K562 (cell line): ENCODE measurements around the gene GFOD1. TPM values are rescaled to one million over a fixed set of nuclear protein-coding genes. Genes with fewer than 3 reads are reported as not detected.
A peak's percentile ranks its signal among the peaks of the same experiment; 100 is the strongest.

Source experiments
- CTCF ChIP-seq, 3 experiments: IDR thresholded peaks in 2 of 3; conservative IDR thresholded peaks in 1 of 3; 2 replicates each; pipeline ENCODE4 v1.5.1; 2011 to 2012; ENCODE audit warnings: low read length in 3 of 3, mild to moderate bottlenecking in 3 of 3, control low read depth in 2 of 3, improper control_type of control experiment in 1 of 3, inconsistent platforms in 1 of 3, low read depth in 1 of 3, mixed read lengths in 1 of 3, moderate library complexity in 1 of 3; ENCODE audit not compliant: insufficient read depth in 2 of 3
- NR2C2 ChIP-seq, 2 experiments: fragments of 200-800 bp in 1 of 2; sonication (Bioruptor generic) in 1 of 2; sonication (generic) in 1 of 2; formaldehyde crosslinking in 1 of 2; IDR thresholded peaks; 2 replicates each; pipeline versions ENCODE4 v1.6.1 to v1.8.0; 2016 to 2022; ENCODE audit warnings: mild to moderate bottlenecking in 1 of 2, missing compliant biosample characterization in 1 of 2, missing genetic modification characterization in 1 of 2, missing genetic modification reagents in 1 of 2
- TGIF2 ChIP-seq: sonication (generic); formaldehyde crosslinking; IDR thresholded peaks from 2 replicates; pipeline ENCODE4 v1.8.1; 2022; ENCODE audit warnings: mild to moderate bottlenecking, missing genetic modification reagents, moderate library complexity
- ZFX ChIP-seq: sonication (generic); formaldehyde crosslinking; IDR thresholded peaks from 2 replicates; pipeline ENCODE4 v1.8.0; 2022; ENCODE audit warnings: mild to moderate bottlenecking, missing genetic modification reagents, moderate library complexity
- ZNF217 ChIP-seq: sonication (generic); formaldehyde crosslinking; IDR thresholded peaks from 2 replicates; pipeline ENCODE4 v1.8.0; 2022; ENCODE audit warnings: mild to moderate bottlenecking, missing genetic modification reagents
- polyA plus RNA-seq, 8 experiments: library from polyadenylated mRNA; depleted of rRNA in 4 of 8; stranded (reverse) in 5 of 8; unstranded in 3 of 8; fragments of >200 nt; fragmentation: Nextera tagmentation in 2 of 8; fragmentation: Illumina TruSeq in 1 of 8; extraction: Ambion mirVana in 2 of 8; extraction: Trizol in 1 of 8; gene quantifications; 2 replicates each; pipeline versions ENCODE4 v1.2.1 to v1.2.3, GENCODE V29; 2011 to 2014; ENCODE audit warnings: inconsistent platforms in 1 of 8, missing spikeins in 1 of 8
- total RNA-seq, 7 experiments: library from RNA; depleted of rRNA in 6 of 7; stranded (reverse); fragments of >200 nt in 6 of 7; fragmentation: Illumina TruSeq in 2 of 7; extraction: Trizol in 2 of 7; gene quantifications; 2 replicates each; pipeline versions ENCODE4 v1.2.1 to v1.2.3, GENCODE V29; 2011 to 2021; ENCODE audit warnings: low replicate concordance in 1 of 7
- TF ChIP-seq, protein P1 (sequence below), 2 experiments: fragments of 450-650 bp in 1 of 2; sonication (generic) in 1 of 2; formaldehyde crosslinking in 1 of 2; IDR thresholded peaks; 2 replicates each; pipeline versions ENCODE4 v1.7.1 to v1.9.0; 2016 to 2022; ENCODE audit warnings: inconsistent platforms in 1 of 2, mild to moderate bottlenecking in 1 of 2, missing genetic modification reagents in 1 of 2
- TF ChIP-seq, protein P2 (sequence below), 2 experiments: fragments of 450-650 bp in 1 of 2; sonication (generic) in 1 of 2; formaldehyde crosslinking in 1 of 2; IDR thresholded peaks in 1 of 2; conservative IDR thresholded peaks in 1 of 2; 2 replicates each; pipeline versions ENCODE4 v1.6.1 to v1.8.1; 2016 to 2023; ENCODE audit warnings: mild to moderate bottlenecking in 2 of 2, moderate library complexity in 2 of 2, inconsistent platforms in 1 of 2, missing genetic modification reagents in 1 of 2

GFOD1 gene
- total and polyA plus RNA-seq, 9 of the 15 experiments (the other 6 are each of a cell fraction or from before 2014, with no cell fraction given) = 3.8 to 12.0 (median 8.2) TPM

GRCh38 chr6:13328076-13328874, 159.1 kb downstream of the GFOD1 start, which contains the start of gene TBC1D7 (continued):
- TF ChIP-seq TGIF2 (CRISPR knock-in tag) (no peak), ZNF217 (CRISPR knock-in tag) (no peak), ZFX (CRISPR knock-in tag) (peak; percentile 91), NR2C2 (CRISPR knock-in tag; IDR thresholded peaks at IDR 0.05) (peak; percentile 51; the same call in 1 of the 2 replicates), NR2C2 (tag; IDR thresholded peaks at IDR 0.05) (peak; percentile 82), CTCF (IDR thresholded peaks at IDR 0.05 in 2 of 3, conservative IDR thresholded peaks at IDR 0.05 in 1 of 3; ENCODE audit: insufficient read depth in 2 of 3, low read depth in 1 of 3, low read length in 3 of 3) (peak; percentile 15 to 37 (median 31); a peak in 3 of 6 replicates)
- TF ChIP-seq, protein P1, sequence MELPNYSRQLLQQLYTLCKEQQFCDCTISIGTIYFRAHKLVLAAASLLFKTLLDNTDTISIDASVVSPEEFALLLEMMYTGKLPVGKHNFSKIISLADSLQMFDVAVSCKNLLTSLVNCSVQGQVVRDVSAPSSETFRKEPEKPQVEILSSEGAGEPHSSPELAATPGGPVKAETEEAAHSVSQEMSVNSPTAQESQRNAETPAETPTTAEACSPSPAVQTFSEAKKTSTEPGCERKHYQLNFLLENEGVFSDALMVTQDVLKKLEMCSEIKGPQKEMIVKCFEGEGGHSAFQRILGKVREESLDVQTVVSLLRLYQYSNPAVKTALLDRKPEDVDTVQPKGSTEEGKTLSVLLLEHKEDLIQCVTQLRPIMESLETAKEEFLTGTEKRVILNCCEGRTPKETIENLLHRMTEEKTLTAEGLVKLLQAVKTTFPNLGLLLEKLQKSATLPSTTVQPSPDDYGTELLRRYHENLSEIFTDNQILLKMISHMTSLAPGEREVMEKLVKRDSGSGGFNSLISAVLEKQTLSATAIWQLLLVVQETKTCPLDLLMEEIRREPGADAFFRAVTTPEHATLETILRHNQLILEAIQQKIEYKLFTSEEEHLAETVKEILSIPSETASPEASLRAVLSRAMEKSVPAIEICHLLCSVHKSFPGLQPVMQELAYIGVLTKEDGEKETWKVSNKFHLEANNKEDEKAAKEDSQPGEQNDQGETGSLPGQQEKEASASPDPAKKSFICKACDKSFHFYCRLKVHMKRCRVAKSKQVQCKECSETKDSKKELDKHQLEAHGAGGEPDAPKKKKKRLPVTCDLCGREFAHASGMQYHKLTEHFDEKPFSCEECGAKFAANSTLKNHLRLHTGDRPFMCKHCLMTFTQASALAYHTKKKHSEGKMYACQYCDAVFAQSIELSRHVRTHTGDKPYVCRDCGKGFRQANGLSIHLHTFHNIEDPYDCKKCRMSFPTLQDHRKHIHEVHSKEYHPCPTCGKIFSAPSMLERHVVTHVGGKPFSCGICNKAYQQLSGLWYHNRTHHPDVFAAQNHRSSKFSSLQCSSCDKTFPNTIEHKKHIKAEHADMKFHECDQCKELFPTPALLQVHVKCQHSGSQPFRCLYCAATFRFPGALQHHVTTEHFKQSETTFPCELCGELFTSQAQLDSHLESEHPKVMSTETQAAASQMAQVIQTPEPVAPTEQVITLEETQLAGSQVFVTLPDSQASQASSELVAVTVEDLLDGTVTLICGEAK (IDR thresholded peaks at IDR 0.05) = peak; percentile 79
- TF ChIP-seq, protein P1 (CRISPR knock-in tag; IDR thresholded peaks at IDR 0.05) = no peak
- TF ChIP-seq, protein P2, sequence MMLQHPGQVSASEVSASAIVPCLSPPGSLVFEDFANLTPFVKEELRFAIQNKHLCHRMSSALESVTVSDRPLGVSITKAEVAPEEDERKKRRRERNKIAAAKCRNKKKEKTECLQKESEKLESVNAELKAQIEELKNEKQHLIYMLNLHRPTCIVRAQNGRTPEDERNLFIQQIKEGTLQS (IDR thresholded peaks at IDR 0.05) = no peak; the same call in 1 of the 2 replicates
- TF ChIP-seq, protein P2 (CRISPR knock-in tag; conservative IDR thresholded peaks at IDR 0.05) = peak; percentile 47; the same call in 1 of the 2 replicates
